ENCODE measurements around the gene ZSWIM2.
"Not testable (repeated sequence)": the region's sequence is repeated elsewhere in the genome, so short reads cannot be mapped to it uniquely, and the experiment has no call there.

The ZSWIM2 gene

DNA sequence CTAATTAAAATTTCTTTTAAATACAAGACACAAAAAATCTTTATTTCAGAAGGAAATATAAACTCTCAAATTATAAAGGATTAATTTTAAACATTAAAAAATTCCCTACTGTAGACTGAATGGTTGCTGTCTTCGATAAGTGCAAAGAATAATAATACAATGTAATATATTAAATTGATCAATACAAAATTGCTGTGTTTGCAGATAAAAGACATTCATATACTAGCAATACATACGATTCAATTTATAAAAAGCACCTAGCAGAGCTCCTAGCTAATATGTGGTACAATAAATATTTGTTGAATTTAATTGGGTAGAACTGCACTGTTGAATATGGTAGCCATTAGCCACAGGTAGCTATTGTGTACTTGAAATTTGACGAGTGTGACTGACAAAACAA lies 6.6 kb downstream of the ZSWIM2 start:
- DNase-seq = no peak

DNA sequence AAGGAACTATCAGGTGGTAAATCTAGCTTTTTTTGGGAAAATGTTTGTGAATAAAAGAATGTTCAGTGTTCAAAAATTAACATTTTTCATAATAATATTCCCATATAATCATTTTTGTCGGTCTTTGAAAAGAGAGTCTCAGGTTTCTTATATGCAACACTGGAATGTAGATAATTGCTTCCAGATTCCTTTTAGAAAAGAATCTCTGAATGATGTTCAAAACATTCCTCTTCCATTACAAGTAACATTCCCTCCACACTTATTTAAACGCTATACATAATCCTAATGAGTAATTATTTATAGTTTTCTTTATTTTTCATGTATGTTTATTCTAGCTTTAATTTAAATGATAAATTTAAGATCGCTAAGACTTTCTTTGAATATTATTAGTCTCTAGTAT lies 7.0 kb downstream of the ZSWIM2 start:
- no peak for DNase-seq

DNA sequence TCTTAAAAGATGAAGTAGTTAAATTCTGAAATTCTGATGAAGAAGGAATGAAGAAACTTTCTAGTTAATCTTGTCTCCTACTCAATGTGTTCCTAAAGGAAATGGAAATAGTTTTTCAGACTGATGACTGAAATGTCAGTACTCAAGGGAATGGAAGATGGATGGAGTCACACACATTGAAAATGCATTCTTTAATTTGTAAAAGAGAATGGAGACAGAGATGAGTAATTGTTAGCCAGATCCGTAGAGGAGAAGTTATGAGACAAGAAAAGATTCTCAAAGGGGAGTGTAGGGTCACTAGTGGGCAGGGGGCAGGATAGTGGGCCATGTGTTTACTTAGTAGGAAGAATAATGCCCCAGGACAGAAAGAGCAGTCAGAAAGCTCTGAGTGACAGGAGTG lies 13.3 kb downstream of the ZSWIM2 start:
- no peak for DNase-seq

DNA sequence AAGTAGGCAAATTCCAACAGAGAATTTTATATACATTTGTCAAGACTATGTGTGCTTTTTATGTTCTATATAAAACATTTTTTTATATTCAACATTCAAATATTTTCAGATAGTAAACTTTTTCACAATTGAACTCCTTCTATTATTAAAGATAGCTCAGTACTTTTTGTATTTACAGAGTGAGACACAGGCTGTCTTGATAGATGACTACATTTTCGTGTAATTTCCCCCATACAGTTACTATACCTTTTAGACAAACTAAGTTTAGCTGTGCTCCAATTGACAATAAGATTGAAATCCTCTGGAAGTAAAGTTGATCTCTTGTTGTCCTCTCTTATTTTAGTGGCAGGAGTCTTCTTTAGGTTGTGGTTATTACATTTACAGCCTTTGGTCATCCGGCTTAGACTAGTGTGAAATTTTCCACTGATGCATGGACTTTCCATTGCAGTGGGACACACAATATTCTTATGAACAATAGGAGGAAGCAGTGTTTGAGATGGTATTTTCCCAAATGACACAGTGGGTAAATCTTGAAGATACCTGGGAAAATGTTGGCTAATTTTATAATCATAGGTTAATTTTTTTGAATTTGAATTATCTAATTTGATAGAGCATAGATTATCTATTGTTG lies 21.0 kb downstream of the ZSWIM2 start:
- no peak for DNase-seq

DNA sequence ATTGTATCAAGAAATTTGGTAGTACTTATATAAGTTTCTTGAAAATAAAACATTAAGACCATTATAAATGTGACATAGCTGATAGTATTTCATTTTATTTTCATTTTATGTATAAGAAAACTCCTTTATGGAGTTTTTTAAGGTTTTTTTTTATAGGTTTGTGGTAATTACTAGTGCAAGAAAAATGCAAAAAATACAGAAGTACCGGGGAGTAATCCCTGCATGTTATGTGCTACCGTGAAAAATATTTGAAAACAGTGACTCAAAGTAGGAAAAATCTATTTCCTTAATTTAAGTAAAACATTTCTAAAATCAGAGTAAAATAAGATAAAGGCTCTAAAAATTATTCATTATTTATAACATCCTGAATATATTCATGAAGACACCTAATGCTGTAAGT lies 21.6 kb downstream of the ZSWIM2 start:
- DNase-seq = no peak

DNA sequence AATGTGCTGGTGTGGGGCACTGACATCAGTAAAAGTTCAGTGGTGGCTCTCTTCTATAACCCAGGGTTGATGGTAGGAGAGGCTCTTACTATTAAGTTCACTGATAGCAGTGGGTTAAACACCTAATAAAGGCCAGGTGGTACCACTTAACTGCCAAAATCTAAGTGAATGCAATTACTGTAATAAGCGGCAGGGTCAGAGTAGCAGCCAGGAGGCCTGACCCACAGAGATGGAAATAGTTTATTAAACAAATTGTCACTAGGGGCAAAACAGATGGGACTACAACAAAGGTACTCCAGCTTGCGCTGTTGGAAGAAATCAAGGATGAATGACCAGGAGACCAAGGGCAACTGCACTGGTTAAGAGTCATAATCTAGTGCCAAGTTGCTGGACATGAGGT lies 26.6 kb downstream of the ZSWIM2 start:
- no peak for DNase-seq

DNA sequence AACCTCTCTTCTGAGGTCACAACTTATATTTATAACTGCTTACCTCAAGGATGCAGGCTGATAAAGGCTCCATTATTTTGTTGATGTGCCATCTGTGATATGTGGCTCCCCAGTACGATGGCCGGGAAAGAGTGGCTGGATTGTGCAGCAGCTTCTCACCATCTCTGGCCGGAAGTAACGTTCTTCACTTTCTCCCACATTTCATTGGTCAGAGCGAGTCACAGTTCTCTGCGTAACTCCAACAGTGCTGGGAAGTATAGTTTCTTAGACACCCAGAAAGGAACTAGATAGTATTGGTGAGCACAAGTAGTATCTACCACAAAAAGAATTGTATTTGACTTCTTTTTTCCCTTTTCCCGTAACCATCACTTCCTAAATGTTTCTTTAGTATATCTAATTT lies 28.7 kb downstream of the ZSWIM2 start:
- DNase-seq = no peak

DNA sequence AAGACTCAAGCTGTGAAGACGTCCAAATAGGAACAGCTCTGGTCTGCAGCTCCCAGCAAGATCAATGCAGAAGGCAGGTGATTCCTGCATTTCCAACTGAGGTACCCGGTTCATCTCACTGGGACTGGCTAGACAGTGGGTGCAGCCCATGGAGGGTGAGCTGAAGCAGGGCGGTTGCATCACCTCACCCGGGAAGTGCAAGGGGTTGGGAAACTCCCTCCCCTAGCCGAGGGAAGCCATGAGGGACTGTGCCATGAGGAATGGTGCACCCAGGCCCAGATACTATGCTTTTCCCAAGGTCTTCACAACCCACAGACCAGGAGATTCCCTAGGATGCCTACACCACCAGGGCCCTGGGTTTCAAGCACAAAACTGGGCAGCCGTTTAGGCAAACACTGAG lies 37.2 kb downstream of the ZSWIM2 start:
- not testable (repeated sequence) for DNase-seq

DNA sequence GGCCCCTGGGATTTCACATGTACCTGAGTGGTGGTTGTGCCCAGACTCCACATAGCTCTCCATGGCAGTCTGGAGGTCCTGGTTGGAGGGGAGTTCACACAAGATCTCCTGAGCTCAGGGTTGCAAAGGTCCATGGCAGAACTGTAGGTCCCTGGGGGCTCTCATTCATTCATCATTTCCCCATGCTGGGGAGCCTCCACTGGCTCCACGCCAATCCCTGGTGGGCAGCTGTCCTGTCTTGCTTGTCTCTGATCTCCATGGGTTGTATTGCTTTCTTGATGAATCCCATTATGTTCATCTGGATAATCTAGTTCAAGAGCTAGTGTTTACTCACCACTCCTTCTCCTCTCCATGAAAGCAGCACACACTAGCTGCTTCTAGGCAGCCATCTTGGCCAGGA lies 42.4 kb downstream of the ZSWIM2 start:
- DNase-seq = no peak

DNA sequence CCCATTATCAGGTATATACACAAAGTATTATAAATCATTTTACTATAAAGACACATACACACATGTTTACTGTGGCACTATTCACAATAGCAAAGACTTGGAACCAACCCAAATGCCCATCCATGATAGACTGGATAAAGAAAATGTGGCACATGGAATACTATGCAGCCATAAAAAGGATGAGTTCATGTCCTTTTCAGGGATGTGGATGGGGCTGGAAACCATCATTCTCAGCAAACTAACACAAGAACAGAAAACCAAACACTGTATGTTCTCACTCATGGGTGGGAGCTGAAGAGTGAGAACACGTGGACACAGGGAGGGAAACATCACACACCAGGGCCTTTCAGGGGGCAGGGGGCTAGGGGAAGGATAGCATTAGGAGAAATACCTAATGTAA lies 50.4 kb downstream of the ZSWIM2 start:
- not testable (repeated sequence) for DNase-seq

DNA sequence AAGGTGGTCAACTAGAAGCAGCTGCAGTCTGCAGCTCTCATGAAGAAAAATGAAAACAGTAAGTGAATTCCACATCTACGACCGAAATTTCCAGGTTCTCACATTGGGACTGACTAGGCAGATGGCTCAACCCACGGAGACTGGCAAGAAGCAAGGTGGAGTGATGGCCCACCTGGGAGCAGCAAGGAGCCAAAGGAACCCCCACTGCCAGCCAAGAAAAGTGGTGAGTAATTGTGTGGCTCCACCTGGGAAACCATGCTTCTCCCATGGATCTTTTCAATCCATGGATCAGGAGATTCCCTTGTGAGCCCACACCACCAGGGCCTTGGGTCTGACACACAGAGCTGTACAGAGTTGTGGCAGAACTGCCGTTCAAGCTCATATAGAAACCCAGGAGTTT lies 64.0 kb downstream of the ZSWIM2 start:
- DNase-seq = no peak

DNA sequence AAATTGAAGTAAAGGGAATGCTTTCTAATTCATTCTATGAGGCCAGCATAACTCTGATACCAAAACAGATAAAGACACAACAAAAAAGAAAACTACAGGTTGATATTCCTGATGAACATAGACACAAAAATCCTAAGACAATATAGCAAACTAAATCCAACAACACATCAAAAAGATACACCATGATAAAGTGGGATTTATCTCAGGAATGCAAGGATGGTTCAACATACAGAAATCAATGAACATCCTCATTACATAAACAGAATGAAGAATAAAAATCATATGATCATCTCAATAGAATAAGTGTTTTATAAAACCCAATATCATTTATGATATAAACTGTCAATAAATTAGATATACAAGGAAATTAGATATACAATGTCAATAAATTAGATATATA lies 65.7 kb downstream of the ZSWIM2 start:
- no peak for DNase-seq

DNA sequence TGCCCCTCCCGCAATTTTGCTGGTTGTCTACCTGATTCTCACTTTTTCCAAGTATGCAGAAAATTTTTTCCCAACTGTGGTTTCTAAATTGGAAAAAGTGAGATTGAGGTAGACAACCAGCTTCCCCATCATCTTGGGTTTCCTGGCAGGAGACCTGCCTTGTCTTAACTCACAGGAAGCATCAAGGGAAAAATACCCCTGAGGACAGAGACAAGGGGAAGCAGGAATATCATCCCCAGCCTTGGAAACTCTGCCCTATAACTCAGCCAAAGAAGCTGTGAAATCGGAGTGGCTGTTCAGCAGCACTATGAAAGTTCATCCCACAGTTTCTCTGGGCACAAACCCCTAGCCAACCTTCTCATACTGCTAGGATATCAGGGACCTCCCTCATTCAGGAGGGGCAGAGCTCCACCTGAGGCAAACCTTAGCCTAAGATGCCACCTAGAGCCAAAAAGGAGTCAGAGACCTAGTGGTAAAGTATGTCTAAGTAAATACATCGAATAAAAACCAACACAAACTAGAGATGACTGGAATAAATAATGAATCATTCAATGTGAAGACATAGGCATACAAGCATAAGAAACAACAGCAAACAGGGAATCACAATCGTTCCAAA lies 68.2 kb downstream of the ZSWIM2 start:
- no peak for DNase-seq

All from GOT3 (cell line).